ENCODE results near the gene PTPRN2. TPM values are rescaled to one million over a fixed set of nuclear protein-coding genes. Genes with fewer than 3 reads are reported as not detected.

The PTPRN2 gene
- total RNA-seq, 1 experiment from 2014 or later: 1.1 TPM

DNA sequence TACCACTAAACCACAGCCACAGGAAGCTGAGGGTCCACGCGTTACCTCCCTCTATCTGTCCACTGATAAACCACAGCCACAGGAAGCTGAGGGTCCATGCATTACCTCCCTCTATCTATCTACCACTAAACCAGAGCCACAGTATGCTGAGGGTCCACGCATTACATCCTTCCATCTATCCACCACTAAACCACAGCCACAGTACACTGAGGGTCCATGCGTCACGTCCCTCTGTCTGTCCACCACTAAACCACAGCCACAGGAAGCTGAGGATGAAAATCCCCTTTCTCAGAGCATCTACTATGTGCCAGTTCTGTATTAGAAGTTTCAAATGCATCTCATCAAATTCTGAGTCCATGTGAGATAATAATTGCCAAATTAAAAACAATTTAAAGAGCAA, 661.5 kb downstream of the PTPRN2 start:
- intact Hi-C loops (cut with micrococcal nuclease; ENCODE audit: unreplicated experiment): no loop called here
- no TSS peak for BruUV-seq (replicated peaks)
- ChIA-PET POLR2A (no interaction called here), CTCF (no interaction called here)
- Histone ChIP-seq H3K36me3 (ENCODE audit: control insufficient read depth, insufficient read depth, low read length) (no peaks in the 10 kb centered on the region), H3K4me1 (ENCODE audit: control insufficient read depth, insufficient read depth, low read length) (no peaks in the 10 kb centered on the region), H3K27ac (ENCODE audit: low read length) (no peak overlapping the region), H3K4me3 (ENCODE audit: low read depth in 2 of 2, low read length in 2 of 2) (no peak overlapping the region), H3K9me3 (ENCODE audit: control insufficient read depth, insufficient read depth, low read depth, low read length) (no peaks in the 10 kb centered on the region), H3K27me3 (ENCODE audit: control insufficient read depth, insufficient read depth, low read length) (peaks cover 2% of the 10 kb centered on the region)
- ATAC-seq: no peak
- in situ Hi-C loops (cut with HindIII; ENCODE audit: low pct_unique_long_range_greater_than_20kb, low sequenced_read_pairs): no loop called here
- TF ChIP-seq, protein P1, sequence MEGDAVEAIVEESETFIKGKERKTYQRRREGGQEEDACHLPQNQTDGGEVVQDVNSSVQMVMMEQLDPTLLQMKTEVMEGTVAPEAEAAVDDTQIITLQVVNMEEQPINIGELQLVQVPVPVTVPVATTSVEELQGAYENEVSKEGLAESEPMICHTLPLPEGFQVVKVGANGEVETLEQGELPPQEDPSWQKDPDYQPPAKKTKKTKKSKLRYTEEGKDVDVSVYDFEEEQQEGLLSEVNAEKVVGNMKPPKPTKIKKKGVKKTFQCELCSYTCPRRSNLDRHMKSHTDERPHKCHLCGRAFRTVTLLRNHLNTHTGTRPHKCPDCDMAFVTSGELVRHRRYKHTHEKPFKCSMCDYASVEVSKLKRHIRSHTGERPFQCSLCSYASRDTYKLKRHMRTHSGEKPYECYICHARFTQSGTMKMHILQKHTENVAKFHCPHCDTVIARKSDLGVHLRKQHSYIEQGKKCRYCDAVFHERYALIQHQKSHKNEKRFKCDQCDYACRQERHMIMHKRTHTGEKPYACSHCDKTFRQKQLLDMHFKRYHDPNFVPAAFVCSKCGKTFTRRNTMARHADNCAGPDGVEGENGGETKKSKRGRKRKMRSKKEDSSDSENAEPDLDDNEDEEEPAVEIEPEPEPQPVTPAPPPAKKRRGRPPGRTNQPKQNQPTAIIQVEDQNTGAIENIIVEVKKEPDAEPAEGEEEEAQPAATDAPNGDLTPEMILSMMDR (IDR thresholded peaks at IDR 0.05): no peak
- no peak for TF ChIP-seq TCF7L2 (IDR thresholded peaks at IDR 0.05; ENCODE audit: low read depth, low read length)
- no peak for TF ChIP-seq SIN3A (IDR thresholded peaks at IDR 0.05; ENCODE audit: borderline replicate concordance, insufficient read depth, low read depth, low read length)
- no peak for TF ChIP-seq REST (IDR thresholded peaks at IDR 0.05; ENCODE audit: insufficient read depth in 1 of 2, low read depth in 2 of 2, low read length in 1 of 2)
- no peak for TF ChIP-seq POLR2AphosphoS5 (IDR thresholded peaks at IDR 0.05; ENCODE audit: low read depth, low read length)
- DNase-seq (ENCODE audit: low read depth, low spot score): no peak

- TF ChIP-seq SIN3A (IDR thresholded peaks at IDR 0.05; ENCODE audit: borderline replicate concordance, insufficient read depth, low read depth, low read length): no peak
- TF ChIP-seq REST (IDR thresholded peaks at IDR 0.05; ENCODE audit: insufficient read depth in 1 of 2, low read depth in 2 of 2, low read length in 1 of 2): no peak
- TF ChIP-seq, protein P1 (IDR thresholded peaks at IDR 0.05): no peak
- no peak for TF ChIP-seq TCF7L2 (IDR thresholded peaks at IDR 0.05; ENCODE audit: low read depth, low read length)
- no peak for TF ChIP-seq POLR2AphosphoS5 (IDR thresholded peaks at IDR 0.05; ENCODE audit: low read depth, low read length)
- Histone ChIP-seq H3K9me3 (ENCODE audit: control insufficient read depth, insufficient read depth, low read depth, low read length) (no peaks in the 10 kb centered on the region), H3K27me3 (ENCODE audit: control insufficient read depth, insufficient read depth, low read length) (peaks cover 2% of the 10 kb centered on the region), H3K4me3 (ENCODE audit: low read depth in 2 of 2, low read length in 2 of 2) (no peak overlapping the region), H3K27ac (ENCODE audit: low read length) (no peak overlapping the region), H3K36me3 (ENCODE audit: control insufficient read depth, insufficient read depth, low read length) (no peaks in the 10 kb centered on the region), H3K4me1 (ENCODE audit: control insufficient read depth, insufficient read depth, low read length) (no peaks in the 10 kb centered on the region)
- in situ Hi-C loops (cut with HindIII; ENCODE audit: low pct_unique_long_range_greater_than_20kb, low sequenced_read_pairs) (no loop called here), intact Hi-C loops (cut with micrococcal nuclease; ENCODE audit: unreplicated experiment) (no loop called here)
- ChIA-PET POLR2A (no interaction called here), CTCF (no interaction called here)
- ATAC-seq (no peak), DNase-seq (ENCODE audit: low read depth, low spot score) (no peak)
- no TSS peak for BruUV-seq (replicated peaks)
Observed at GRCh38 chr7:157925383-157925875, 662.2 kb downstream of the PTPRN2 start.
